HUES64 (cell line): ENCODE data around the gene MDH2.
"Not testable (repeated sequence)": the region's sequence is repeated elsewhere in the genome, so short reads cannot be mapped to it uniquely, and the experiment has no call there.

ENCODE experiments used
- H3K27ac ChIP-seq: 2 replicates; pipeline ENCODE4 v1.7.0; 2013; ENCODE audit warnings: low read depth, low read length, inconsistent platforms
- H3K27me3 ChIP-seq: 2 replicates; pipeline ENCODE4 v1.6.1; 2013; ENCODE audit warnings: mild to moderate bottlenecking, low read length; ENCODE audit not compliant: insufficient read depth
- H3K36me3 ChIP-seq: 2 replicates; pipeline ENCODE4 v1.6.1; 2013; ENCODE audit warnings: mild to moderate bottlenecking, low read length; ENCODE audit not compliant: insufficient read depth
- H3K4me1 ChIP-seq: 2 replicates; pipeline ENCODE4 v1.6.1; 2013; ENCODE audit warnings: mild to moderate bottlenecking, low read length, moderate library complexity; ENCODE audit not compliant: insufficient read depth
- H3K4me3 ChIP-seq: 2 replicates; pipeline ENCODE4 v1.5.1; 2013; ENCODE audit warnings: mild to moderate bottlenecking, low read length, moderate library complexity
- H3K9ac ChIP-seq: 2 replicates; pipeline ENCODE4 v1.6.1; 2013; ENCODE audit warnings: mild to moderate bottlenecking, low read depth, low read length
- H3K9me3 ChIP-seq: 2 replicates; pipeline ENCODE4 v1.6.1; 2013; ENCODE audit warnings: low read depth, low read length; ENCODE audit not compliant: insufficient read depth
- WGBS: fragments of 150-250, 120-280 bp; methylation state at CpG from one replicate; pipeline ENCODE4 v1.1.7; 2013; ENCODE audit warnings: missing lambda C conversion rate; 5-methylcytosine and 5-hydroxymethylcytosine counted together

MDH2 gene

GRCh38 chr7:76093531-76093930 lies 45.6 kb downstream of the MDH2 start:
- 94% methylated on average over 5 of the region's 5 CpGs for whole genome bisulfite sequencing
- not testable (repeated sequence) for H3K4me3 ChIP-seq, H3K4me1 ChIP-seq, H3K9me3 ChIP-seq, H3K27me3 ChIP-seq, H3K27ac ChIP-seq, H3K36me3 ChIP-seq, H3K9ac ChIP-seq

- not testable (repeated sequence) for H3K36me3 ChIP-seq, H3K27me3 ChIP-seq, H3K9ac ChIP-seq, H3K4me3 ChIP-seq, H3K9me3 ChIP-seq, H3K27ac ChIP-seq, H3K4me1 ChIP-seq
- WGBS = 96% methylated on average over 5 of the region's 5 CpGs
Measured at GRCh38 chr7:76094326-76094725, 46.4 kb downstream of the MDH2 start.

GRCh38 chr7:76095908-76096307 lies 48.0 kb downstream of the MDH2 start:
- Histone ChIP-seq H3K27ac (no peak overlapping the region), H3K9ac (no peak overlapping the region), H3K27me3 (no peaks in the 10 kb centered on the region), H3K4me1 (no peaks in the 10 kb centered on the region), H3K9me3 (no peaks in the 10 kb centered on the region), H3K36me3 (no peaks in the 10 kb centered on the region), H3K4me3 (no peak overlapping the region)
- whole genome bisulfite sequencing = 97% methylated on average over 1 of the region's 3 CpGs

GRCh38 chr7:76101693-76102437 lies 54.0 kb downstream of the MDH2 start:
- not testable (repeated sequence) for H3K9me3 ChIP-seq, H3K9ac ChIP-seq, H3K27ac ChIP-seq, H3K4me3 ChIP-seq, H3K27me3 ChIP-seq, H3K4me1 ChIP-seq, H3K36me3 ChIP-seq
- WGBS = 95% methylated on average over 12 of the region's 12 CpGs

GRCh38 chr7:76103788-76104187 lies 55.9 kb downstream of the MDH2 start:
- WGBS = 96% methylated on average over 2 of the region's 2 CpGs
- not testable (repeated sequence) for H3K27me3 ChIP-seq, H3K9me3 ChIP-seq, H3K27ac ChIP-seq, H3K9ac ChIP-seq, H3K4me1 ChIP-seq, H3K4me3 ChIP-seq, H3K36me3 ChIP-seq

- H3K27me3 ChIP-seq, H3K4me3 ChIP-seq, H3K4me1 ChIP-seq, H3K9ac ChIP-seq, H3K9me3 ChIP-seq, H3K27ac ChIP-seq, H3K36me3 ChIP-seq: not testable (repeated sequence)
- 96% methylated on average over 6 of the region's 6 CpGs for WGBS
Measured at GRCh38 chr7:76106130-76106529, 58.2 kb downstream of the MDH2 start.

GRCh38 chr7:76106893-76107292 lies 59.0 kb downstream of the MDH2 start:
- Histone ChIP-seq H3K9me3 (no peaks in the 10 kb centered on the region), H3K27me3 (no peaks in the 10 kb centered on the region), H3K36me3 (no peaks in the 10 kb centered on the region), H3K4me3 (no peak overlapping the region), H3K9ac (no peak overlapping the region), H3K27ac (no peak overlapping the region), H3K4me1 (no peaks in the 10 kb centered on the region)
- WGBS = 95% methylated on average over 5 of the region's 5 CpGs

- Histone ChIP-seq H3K36me3 (no peaks in the 10 kb centered on the region), H3K27ac (no peak overlapping the region), H3K9me3 (no peaks in the 10 kb centered on the region), H3K4me3 (no peak overlapping the region), H3K27me3 (no peaks in the 10 kb centered on the region), H3K9ac (no peak overlapping the region), H3K4me1 (no peaks in the 10 kb centered on the region)
- 94% methylated on average over 11 of the region's 11 CpGs for whole genome bisulfite sequencing
Measured at GRCh38 chr7:76108540-76109233, 60.8 kb downstream of the MDH2 start.

GRCh38 chr7:76113042-76113630 lies 65.2 kb downstream of the MDH2 start:
- H3K27ac ChIP-seq, H3K4me3 ChIP-seq, H3K9me3 ChIP-seq, H3K27me3 ChIP-seq, H3K9ac ChIP-seq, H3K36me3 ChIP-seq, H3K4me1 ChIP-seq: not testable (repeated sequence)
- 98% methylated on average over 7 of the region's 9 CpGs for WGBS

GRCh38 chr7:76114742-76115141 lies 66.8 kb downstream of the MDH2 start:
- no CpG with 5 or more reads among the region's 1 CpG for WGBS
- H3K9ac ChIP-seq, H3K4me3 ChIP-seq, H3K27ac ChIP-seq, H3K27me3 ChIP-seq, H3K36me3 ChIP-seq, H3K9me3 ChIP-seq, H3K4me1 ChIP-seq: not testable (repeated sequence)
